GM20431 (cell line): ENCODE data around the gene FIGNL1.

Experiments
- in situ Hi-C: fragments of 300-500 bp; cut with MseI, MboI; formaldehyde crosslinking; loops from one replicate; pipeline ENCODE4 v1.15.0; 2020; ENCODE audit warnings: low sequenced_read_pairs; ENCODE audit not compliant: unreplicated experiment

Gene FIGNL1

GRCh38 chr7:50431722-50432305, 18.3 kb downstream of the FIGNL1 start:
- in situ Hi-C loops = no loop called here

- in situ Hi-C loops = no loop called here
These were observed 18.8 kb downstream of the FIGNL1 start for GRCh38 chr7:50431316-50431715.

- in situ Hi-C loops = no loop called here
These were observed 21.2 kb downstream of the FIGNL1 start for GRCh38 chr7:50428911-50429310.

- in situ Hi-C loops = no loop called here
These were observed 22.6 kb downstream of the FIGNL1 start for GRCh38 chr7:50427518-50427917.

- in situ Hi-C loops = no loop called here
These were observed 23.7 kb downstream of the FIGNL1 start for GRCh38 chr7:50426280-50427045.

GRCh38 chr7:50425318-50425717, 24.8 kb downstream of the FIGNL1 start:
- in situ Hi-C loops = no loop called here

GRCh38 chr7:50423860-50424259, 26.3 kb downstream of the FIGNL1 start:
- in situ Hi-C loops = loop anchor here (25.0 kb wide), 1 partner anchor 212 kb away; no protein-coding TSS in a partner anchor

- in situ Hi-C loops = loop anchor here (25.0 kb wide), 1 partner anchor 211 kb away; no protein-coding TSS in a partner anchor
These were observed 27.3 kb downstream of the FIGNL1 start for GRCh38 chr7:50422858-50423257.

- in situ Hi-C loops = loop anchor here (25.0 kb wide), 1 partner anchor 209 kb away; no protein-coding TSS in a partner anchor
These were observed 29.1 kb downstream of the FIGNL1 start for GRCh38 chr7:50421043-50421442.

- in situ Hi-C loops = loop anchor here (25.0 kb wide), 1 partner anchor 206 kb away; no protein-coding TSS in a partner anchor
These were observed 31.4 kb downstream of the FIGNL1 start for GRCh38 chr7:50418526-50419290.

- in situ Hi-C loops = loop anchor here (25.0 kb wide), 1 partner anchor 206 kb away; no protein-coding TSS in a partner anchor
These were observed 32.0 kb downstream of the FIGNL1 start for GRCh38 chr7:50418086-50418515.

GRCh38 chr7:50416527-50417182, 33.5 kb downstream of the FIGNL1 start:
- in situ Hi-C loops = loop anchor here (25.0 kb wide), 1 partner anchor 204 kb away; no protein-coding TSS in a partner anchor

- in situ Hi-C loops = loop anchor here (25.0 kb wide), 1 partner anchor 204 kb away; no protein-coding TSS in a partner anchor
These were observed 34.2 kb downstream of the FIGNL1 start for GRCh38 chr7:50415844-50416364.

- in situ Hi-C loops = loop anchor here (25.0 kb wide), 1 partner anchor 201 kb away; no protein-coding TSS in a partner anchor
These were observed 36.6 kb downstream of the FIGNL1 start for GRCh38 chr7:50413561-50413960.

- in situ Hi-C loops = loop anchor here (25.0 kb wide), 1 partner anchor 201 kb away; no protein-coding TSS in a partner anchor
These were observed 37.2 kb downstream of the FIGNL1 start for GRCh38 chr7:50412973-50413372.

GRCh38 chr7:50411332-50411731, 38.8 kb downstream of the FIGNL1 start:
- in situ Hi-C loops = loop anchor here (25.0 kb wide), 1 partner anchor 199 kb away; no protein-coding TSS in a partner anchor

GRCh38 chr7:50409856-50410745, 40.0 kb downstream of the FIGNL1 start:
- in situ Hi-C loops = loop anchor here (25.0 kb wide), 1 partner anchor 198 kb away; no protein-coding TSS in a partner anchor

- in situ Hi-C loops = loop anchor here (25.0 kb wide), 1 partner anchor 195 kb away; no protein-coding TSS in a partner anchor
These were observed 43.2 kb downstream of the FIGNL1 start for GRCh38 chr7:50406935-50407334.
